Parathyroid adenoma (tissue), 2 donors: ENCODE measurements around the gene GIGYF2.

Experiments used
- H2AFZ ChIP-seq: fragments of 300-600 bp; sonication (generic); one replicate; pipeline ENCODE4 v1.7.0; 2017; ENCODE audit warnings: antibody characterized with exemption, mild to moderate bottlenecking
- H3K27ac ChIP-seq: fragments of 300-600 bp; sonication (generic); one replicate; pipeline ENCODE4 v1.7.0; 2017
- H3K27me3 ChIP-seq: fragments of 300-600 bp; sonication (generic); one replicate; pipeline ENCODE4 v1.7.0; 2017; ENCODE audit warnings: low read length; ENCODE audit not compliant: control insufficient read depth, insufficient read depth
- H3K36me3 ChIP-seq: fragments of 300-600 bp; sonication (generic); one replicate; pipeline ENCODE4 v1.7.0; 2017; ENCODE audit warnings: low read length; ENCODE audit not compliant: control insufficient read depth, insufficient read depth
- H3K4me1 ChIP-seq: fragments of 300-600 bp; sonication (generic); one replicate; pipeline ENCODE4 v1.7.0; 2017; ENCODE audit warnings: control low read depth
- H3K4me2 ChIP-seq: fragments of 300-600 bp; sonication (generic); one replicate; pipeline ENCODE4 v1.7.0; 2017; ENCODE audit warnings: low read length
- H3K4me3 ChIP-seq: fragments of 300-600 bp; sonication (generic); one replicate; pipeline ENCODE4 v1.7.0; 2017; ENCODE audit warnings: low read depth, low read length
- H3K79me2 ChIP-seq: fragments of 300-600 bp; sonication (generic); one replicate; pipeline ENCODE4 v1.7.0; 2017; ENCODE audit warnings: control low read depth
- H3K9ac ChIP-seq: fragments of 300-600 bp; sonication (generic); one replicate; pipeline ENCODE4 v1.7.0; 2017; ENCODE audit warnings: mild to moderate bottlenecking
- H3K9me3 ChIP-seq: fragments of 300-600 bp; sonication (generic); one replicate; pipeline ENCODE4 v1.7.0; 2017; ENCODE audit warnings: low read length; ENCODE audit not compliant: control insufficient read depth
- TF ChIP-seq, protein P1 (sequence below): fragments of 300-600 bp; sonication (generic); IDR thresholded peaks from one replicate; pipeline ENCODE4 v1.7.0; 2017; ENCODE audit warnings: antibody characterized with exemption, mild to moderate bottlenecking
- donor health status: primary hyperparathyroidism.

GIGYF2 gene

GRCh38 chr2:232908695-232909094 lies 211.6 kb downstream of the GIGYF2 start:
- Histone ChIP-seq H3K36me3 (no peaks in the 10 kb centered on the region), H3K27ac (no peak overlapping the region), H3K9ac (no peak overlapping the region), H3K4me3 (no peak overlapping the region), H3K4me2 (peak overlapping the region; percentile 10), H2AFZ (no peak overlapping the region), H3K79me2 (no peaks in the 10 kb centered on the region), H3K4me1 (no peaks in the 10 kb centered on the region), H3K9me3 (no peaks in the 10 kb centered on the region), H3K27me3 (no peaks in the 10 kb centered on the region)
- TF ChIP-seq, protein P1, sequence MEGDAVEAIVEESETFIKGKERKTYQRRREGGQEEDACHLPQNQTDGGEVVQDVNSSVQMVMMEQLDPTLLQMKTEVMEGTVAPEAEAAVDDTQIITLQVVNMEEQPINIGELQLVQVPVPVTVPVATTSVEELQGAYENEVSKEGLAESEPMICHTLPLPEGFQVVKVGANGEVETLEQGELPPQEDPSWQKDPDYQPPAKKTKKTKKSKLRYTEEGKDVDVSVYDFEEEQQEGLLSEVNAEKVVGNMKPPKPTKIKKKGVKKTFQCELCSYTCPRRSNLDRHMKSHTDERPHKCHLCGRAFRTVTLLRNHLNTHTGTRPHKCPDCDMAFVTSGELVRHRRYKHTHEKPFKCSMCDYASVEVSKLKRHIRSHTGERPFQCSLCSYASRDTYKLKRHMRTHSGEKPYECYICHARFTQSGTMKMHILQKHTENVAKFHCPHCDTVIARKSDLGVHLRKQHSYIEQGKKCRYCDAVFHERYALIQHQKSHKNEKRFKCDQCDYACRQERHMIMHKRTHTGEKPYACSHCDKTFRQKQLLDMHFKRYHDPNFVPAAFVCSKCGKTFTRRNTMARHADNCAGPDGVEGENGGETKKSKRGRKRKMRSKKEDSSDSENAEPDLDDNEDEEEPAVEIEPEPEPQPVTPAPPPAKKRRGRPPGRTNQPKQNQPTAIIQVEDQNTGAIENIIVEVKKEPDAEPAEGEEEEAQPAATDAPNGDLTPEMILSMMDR, result no peak
